AG09319 (cell line): ENCODE measurements around the gene UBE2L6.
"Not testable (repeated sequence)": the region's sequence is repeated elsewhere in the genome, so short reads cannot be mapped to it uniquely, and the experiment has no call there.

Experiments used
- DNase-seq: peaks from one replicate; pipeline ENCODE4 v3.0.0-alpha.2; 2010; ENCODE audit warnings: low read depth; ENCODE audit errors: extremely low read depth
- TF ChIP-seq, protein P1 (sequence below): IDR thresholded peaks from 2 replicates; pipeline ENCODE4 v1.5.1; 2011; ENCODE audit warnings: low read depth, mild to moderate bottlenecking, inconsistent platforms, low read length, moderate library complexity

The UBE2L6 gene

DNA sequence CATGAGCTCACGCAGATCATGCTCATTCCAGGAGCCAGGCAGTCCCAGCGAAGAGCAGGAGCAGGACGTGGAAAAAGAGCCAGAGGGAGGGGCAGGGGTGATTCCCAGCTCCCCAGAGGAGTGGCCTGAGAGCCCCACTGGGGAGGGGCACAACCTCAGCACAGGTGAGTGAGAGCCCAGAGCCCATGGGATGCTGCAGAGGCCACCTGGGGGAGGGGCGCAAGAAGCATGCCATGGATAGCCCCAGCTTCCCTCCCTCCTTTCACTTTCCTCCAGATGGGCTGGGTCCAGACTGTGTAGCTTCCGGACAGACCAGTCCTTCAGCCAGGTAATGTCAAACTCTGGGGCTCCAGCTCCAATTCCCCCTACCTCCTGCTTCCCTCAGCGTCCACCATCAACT lies 23.9 kb downstream of the UBE2L6 start:
- TF ChIP-seq, protein P1, sequence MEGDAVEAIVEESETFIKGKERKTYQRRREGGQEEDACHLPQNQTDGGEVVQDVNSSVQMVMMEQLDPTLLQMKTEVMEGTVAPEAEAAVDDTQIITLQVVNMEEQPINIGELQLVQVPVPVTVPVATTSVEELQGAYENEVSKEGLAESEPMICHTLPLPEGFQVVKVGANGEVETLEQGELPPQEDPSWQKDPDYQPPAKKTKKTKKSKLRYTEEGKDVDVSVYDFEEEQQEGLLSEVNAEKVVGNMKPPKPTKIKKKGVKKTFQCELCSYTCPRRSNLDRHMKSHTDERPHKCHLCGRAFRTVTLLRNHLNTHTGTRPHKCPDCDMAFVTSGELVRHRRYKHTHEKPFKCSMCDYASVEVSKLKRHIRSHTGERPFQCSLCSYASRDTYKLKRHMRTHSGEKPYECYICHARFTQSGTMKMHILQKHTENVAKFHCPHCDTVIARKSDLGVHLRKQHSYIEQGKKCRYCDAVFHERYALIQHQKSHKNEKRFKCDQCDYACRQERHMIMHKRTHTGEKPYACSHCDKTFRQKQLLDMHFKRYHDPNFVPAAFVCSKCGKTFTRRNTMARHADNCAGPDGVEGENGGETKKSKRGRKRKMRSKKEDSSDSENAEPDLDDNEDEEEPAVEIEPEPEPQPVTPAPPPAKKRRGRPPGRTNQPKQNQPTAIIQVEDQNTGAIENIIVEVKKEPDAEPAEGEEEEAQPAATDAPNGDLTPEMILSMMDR: no peak
- no peak for DNase-seq

DNA sequence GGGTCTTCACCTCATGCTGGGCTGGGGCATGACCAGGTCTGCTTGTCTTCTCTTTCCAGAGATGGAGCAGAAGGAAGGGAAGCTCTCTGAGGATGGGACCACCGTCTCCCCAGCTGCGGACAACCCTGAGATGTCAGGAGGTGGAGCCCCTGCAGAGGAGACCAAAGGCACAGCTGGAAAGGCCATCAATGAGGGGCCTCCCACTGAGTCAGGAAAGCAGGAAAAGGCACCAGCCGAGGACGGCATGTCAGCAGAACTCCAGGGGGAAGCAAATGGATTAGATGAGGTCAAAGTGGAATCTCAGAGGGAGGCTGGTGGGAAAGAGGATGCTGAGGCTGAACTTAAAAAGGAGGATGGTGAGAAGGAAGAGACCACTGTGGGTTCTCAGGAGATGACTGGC lies 24.9 kb downstream of the UBE2L6 start:
- DNase-seq: no peak
- TF ChIP-seq, protein P1: no peak

DNA sequence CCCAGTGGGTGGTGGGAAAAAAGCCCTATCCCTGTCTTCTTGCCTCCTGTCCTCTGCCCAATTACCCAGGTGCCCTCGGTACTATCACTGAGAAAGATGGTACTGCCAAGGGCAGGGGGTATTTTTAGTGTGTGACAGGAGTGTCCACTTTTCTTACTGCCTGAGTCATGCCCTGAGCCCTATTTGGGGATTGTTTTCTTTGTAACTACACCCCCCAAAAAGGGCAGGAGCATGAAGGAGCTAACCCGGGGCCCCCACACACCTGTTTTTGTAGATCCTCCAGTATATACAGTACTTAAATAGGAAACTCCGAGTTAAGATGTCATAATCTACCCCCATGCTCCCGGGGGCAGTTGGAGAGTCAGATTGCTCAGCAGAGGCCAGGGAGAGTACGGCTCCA lies 26.3 kb downstream of the UBE2L6 start:
- TF ChIP-seq, protein P1: no peak
- no peak for DNase-seq

DNA sequence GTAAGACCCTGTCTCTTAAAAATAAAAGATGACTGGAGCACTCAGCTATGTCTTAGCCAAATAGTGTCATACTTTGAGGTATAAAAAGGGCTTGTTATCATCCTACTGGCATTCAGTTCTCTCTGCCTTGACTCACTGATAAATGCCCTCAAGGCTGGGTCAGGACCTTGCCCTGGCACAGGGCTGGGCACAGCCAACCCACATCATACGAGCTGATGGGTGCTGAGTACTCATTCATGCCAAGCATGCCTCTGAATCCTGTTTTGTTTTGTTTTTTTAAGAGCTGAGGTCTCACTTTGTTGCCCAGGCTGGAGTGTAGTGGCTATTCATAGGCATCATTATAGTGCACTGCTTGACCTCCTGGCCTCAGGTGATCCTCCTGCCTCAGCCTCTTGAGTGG lies 28.1 kb downstream of the UBE2L6 start:
- TF ChIP-seq, protein P1: no peak
- no peak for DNase-seq

DNA sequence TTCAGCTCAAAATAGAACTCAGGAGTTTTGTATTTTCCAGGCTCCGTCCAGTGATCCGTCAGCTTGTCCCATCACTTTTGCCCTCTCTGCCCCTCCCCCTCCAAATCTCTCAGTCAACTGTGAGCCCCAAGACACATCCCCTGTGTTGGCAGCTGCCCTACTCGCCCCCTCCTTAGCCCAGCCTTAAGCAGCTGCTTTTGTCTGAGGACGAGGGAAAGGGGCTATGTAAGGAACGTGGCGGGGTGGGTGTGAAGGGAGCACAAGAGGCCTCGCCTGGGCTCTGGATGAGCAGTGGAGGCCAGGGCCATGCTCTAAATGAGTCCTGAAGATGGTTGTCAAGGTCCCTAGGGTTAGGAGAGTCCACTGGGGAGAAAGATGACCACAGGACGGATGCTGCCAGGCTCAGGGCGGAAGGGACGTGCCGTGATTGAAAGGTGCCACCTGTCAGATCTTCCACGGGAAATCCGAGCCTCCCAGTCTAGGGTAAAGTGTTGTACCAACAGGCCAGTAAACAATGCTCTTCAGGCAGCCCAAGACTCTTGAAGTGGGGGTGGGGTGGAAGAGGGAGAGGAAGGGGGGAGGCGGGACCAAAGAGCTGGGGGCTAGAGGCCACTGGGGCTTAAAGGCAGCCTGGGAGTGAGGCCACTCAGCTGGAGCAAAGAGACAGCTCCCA lies 30.4 kb downstream of the UBE2L6 start, which contains the start of gene SMTNL1:
TSS of gene SMTNL1 (plus strand) at position 649 of the 673 bp plus-strand sequence. CDS start 5,048 bp downstream, outside the sequence.
- TF ChIP-seq, protein P1: no peak
- no peak for DNase-seq

DNA sequence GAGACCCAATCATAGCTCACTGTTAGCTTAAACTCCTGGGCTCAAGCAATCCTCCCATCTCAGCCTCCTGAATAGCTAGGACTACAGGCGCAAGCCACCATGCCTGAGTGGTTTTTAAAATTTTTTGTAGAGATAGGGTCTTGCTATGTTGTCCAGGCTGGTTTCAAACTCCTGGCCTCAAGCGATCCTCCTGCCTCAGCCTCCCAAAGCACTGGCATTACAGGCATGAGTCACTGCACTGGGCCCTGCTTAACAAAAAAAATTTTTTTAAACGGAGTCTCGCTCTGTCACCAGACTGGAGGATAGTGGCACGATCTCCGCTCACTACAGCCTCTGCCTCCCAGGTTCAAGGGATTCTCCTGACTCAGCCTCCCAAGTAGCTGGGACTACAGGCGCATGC lies 33.0 kb downstream of the UBE2L6 start:
- DNase-seq: not testable (repeated sequence)

DNA sequence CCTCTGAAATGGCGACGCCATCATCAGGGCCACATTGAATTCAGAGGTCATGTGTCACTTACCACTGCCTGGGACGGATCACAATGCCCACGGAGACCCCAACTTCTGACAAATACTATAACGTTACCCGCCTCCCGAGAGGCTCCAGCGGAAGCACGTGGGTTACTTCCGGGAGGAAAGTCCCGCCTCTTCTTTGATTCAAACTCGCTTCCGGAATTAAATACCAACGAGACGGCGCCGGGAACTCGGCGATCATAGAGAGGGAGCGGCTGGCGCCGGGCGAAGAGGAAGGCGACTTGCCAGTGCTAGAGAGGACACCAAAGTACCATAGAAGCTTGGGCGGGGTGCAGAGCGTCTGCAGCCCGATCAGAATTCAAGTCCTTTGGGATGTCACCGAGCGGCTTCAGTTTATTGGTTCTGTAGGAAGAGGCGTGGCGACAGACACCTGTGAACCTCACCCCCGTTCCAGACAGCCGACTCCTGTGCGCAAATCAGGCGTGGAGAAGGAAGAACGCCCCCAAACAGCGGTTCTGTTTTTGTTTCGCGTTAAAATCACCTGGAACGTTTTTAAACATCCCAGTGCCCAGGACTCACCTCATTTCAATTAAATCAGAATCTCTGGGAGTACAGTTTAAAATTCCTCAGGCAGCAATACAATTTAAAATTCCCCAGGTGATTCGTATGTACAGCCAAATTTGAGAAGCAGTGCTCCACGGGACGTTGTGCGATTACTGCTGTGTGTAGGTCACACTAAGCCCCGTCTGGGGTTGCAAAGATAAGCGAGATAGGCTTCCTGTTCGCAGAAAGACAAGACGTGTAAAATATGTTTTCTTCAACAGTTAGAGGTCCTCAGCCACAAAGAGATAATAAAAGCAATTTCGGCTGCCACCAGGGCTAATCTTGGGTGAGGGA lies 36.6 kb downstream of the UBE2L6 start, which contains the start of gene TIMM10:
TSS of gene TIMM10 (minus strand) at position 159 of the 912 bp plus-strand sequence. CDS start 565 bp downstream, outside the sequence.
- DNase-seq: peak; percentile 86
- TF ChIP-seq, protein P1: no peak
